ENCODE results near the gene ZNF169. TPM values are rescaled to one million over a fixed set of nuclear protein-coding genes. Genes with fewer than 3 reads are reported as not detected.

ZNF169 gene
- total and polyA plus RNA-seq, 2 of the 8 experiments (the other 6 are each of a cell fraction or from before 2014, with no cell fraction given) = 7.0 to 9.0 TPM

DNA sequence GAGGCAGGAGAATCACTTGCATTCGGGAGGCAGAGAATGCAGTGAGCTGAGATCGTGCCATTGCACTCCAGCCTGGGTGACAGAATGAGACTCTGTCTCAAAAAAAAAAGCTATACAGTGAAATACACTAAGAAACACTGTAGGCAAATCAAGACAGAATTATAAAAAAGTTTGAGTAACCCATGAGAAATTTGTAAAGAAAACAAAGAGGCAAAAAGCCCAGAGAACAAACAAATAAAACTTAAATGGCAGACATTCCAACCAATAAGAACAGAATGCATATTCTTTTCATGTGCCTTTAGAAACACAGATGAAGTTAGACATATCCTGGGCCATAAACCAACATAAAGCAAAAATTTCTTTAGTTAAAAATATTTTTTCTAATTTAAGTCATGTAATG, 30.6 kb downstream of the ZNF169 start:
- H2AK5ac ChIP-seq (ENCODE audit: low read depth, low read length) = no peak overlapping the region
- CTCF ChIA-PET (ENCODE audit: partially characterized antibody) = interaction anchor here (1.0 to 1.2 kb wide), 2 partner anchors 280 to 878 kb away, joined by 3 read pairs; no protein-coding TSS in a partner anchor
- H3K9ac ChIP-seq (replicated peaks in 1 of 4; ENCODE audit: extremely low read depth in 1 of 4, low read depth in 3 of 4, low read length in 3 of 4) = no peak overlapping the region
- H3K27ac ChIP-seq (ENCODE audit: low read depth, low read length) = no peak overlapping the region
- H3K4ac ChIP-seq (replicated peaks; ENCODE audit: insufficient read length, low read depth, low read length) = no peak overlapping the region
- no peaks in the 10 kb centered on the region for H4K20me1 ChIP-seq (replicated peaks in 1 of 2; ENCODE audit: control insufficient read depth in 1 of 2, insufficient read depth in 2 of 2, low read length in 2 of 2)
- no peaks in the 10 kb centered on the region for H3K79me1 ChIP-seq (ENCODE audit: low read depth, low read length)
- H3K79me2 ChIP-seq (ENCODE audit: control insufficient read depth in 1 of 2, insufficient read depth in 2 of 2, low read length in 2 of 2) = no peaks in the 10 kb centered on the region
- no peak overlapping the region for H4K5ac ChIP-seq (ENCODE audit: insufficient read length, low read depth, low read length)
- DNase-seq (ENCODE audit: low read depth in 1 of 2, low spot score in 2 of 2) (no peak), FAIRE-seq (no peak)
- no peaks in the 10 kb centered on the region for H3K23me2 ChIP-seq (ENCODE audit: low read depth, low read length)
- H3K9me3 ChIP-seq (ENCODE audit: insufficient read depth in 2 of 2, low read depth in 1 of 2, low read length in 1 of 2) = no peaks in the 10 kb centered on the region
- no peak for TF ChIP-seq RAD21 (IDR thresholded peaks at IDR 0.05 in 1 of 2, conservative IDR thresholded peaks at IDR 0.05 in 1 of 2; ENCODE audit: low read depth in 2 of 2, low read length in 2 of 2)
- TF ChIP-seq HDAC6 (IDR thresholded peaks at IDR 0.05; ENCODE audit: low read depth, low read length) = no peak
- no peak for TF ChIP-seq KDM4A (IDR thresholded peaks at IDR 0.05; ENCODE audit: low read depth, low read length, severe bottlenecking)
- no peak overlapping the region for H2BK15ac ChIP-seq (ENCODE audit: low read length)
- no peaks in the 10 kb centered on the region for H3K27me3 ChIP-seq (replicated peaks in 1 of 4; ENCODE audit: control insufficient read depth in 3 of 4, extremely low read depth in 1 of 4, insufficient read depth in 3 of 4, low read length in 3 of 4)
- H3K4me2 ChIP-seq (ENCODE audit: insufficient read depth in 1 of 2, low read depth in 2 of 2, low read length in 2 of 2) = no peak overlapping the region
- no peak overlapping the region for H3K4me3 ChIP-seq (ENCODE audit: extremely low read depth in 1 of 4, insufficient read depth in 2 of 4, low read depth in 3 of 4, low read length in 4 of 4)
- H2BK5ac ChIP-seq (ENCODE audit: low read depth, low read length) = no peak overlapping the region
- no peak overlapping the region for H4K8ac ChIP-seq (ENCODE audit: extremely low read depth, insufficient read depth, low read length)
- H3K4me1 ChIP-seq (replicated peaks in 1 of 4; ENCODE audit: control insufficient read depth in 3 of 4, insufficient read depth in 4 of 4, low read length in 3 of 4) = no peaks in the 10 kb centered on the region
- H3K56ac ChIP-seq (replicated peaks; ENCODE audit: insufficient read length, low read depth, low read length) = no peak overlapping the region
- no peak overlapping the region for H3K23ac ChIP-seq (ENCODE audit: insufficient read length)
- no peak overlapping the region for H2BK120ac ChIP-seq (replicated peaks; ENCODE audit: low read depth, low read length)
- no peak overlapping the region for H3K18ac ChIP-seq (ENCODE audit: extremely low read depth, low read length)
- no peak overlapping the region for H3K14ac ChIP-seq (ENCODE audit: insufficient read length)
- H3K36me3 ChIP-seq (ENCODE audit: control insufficient read depth in 2 of 4, insufficient read depth in 4 of 4, low read length in 3 of 4) = peaks cover 0 to 11% (median 3%) of the 10 kb centered on the region in 4 experiments; a peak in 5 of 8 replicates
- POLR2A ChIA-PET (ENCODE audit: partially characterized antibody) = no interaction called here
- no peak overlapping the region for H2AFZ ChIP-seq (ENCODE audit: low read length)
- no peak overlapping the region for H4K91ac ChIP-seq (replicated peaks; ENCODE audit: insufficient read length, low read length)
- 100% methylated on average over 2 of the region's 2 CpGs; no CpG with 5 or more reads in 1 of the 2 experiments for WGBS, 2 experiments (ENCODE audit: extremely low coverage in 1 of 2, insufficient coverage in 1 of 2, insufficient read length in 1 of 2, insufficient replicate concordance in 2 of 2, low coverage in 1 of 2, low lambda C conversion rate in 2 of 2, missing lambda C conversion rate in 1 of 2)
- no peak overlapping the region for H2BK20ac ChIP-seq (ENCODE audit: low read length)
- no peak overlapping the region for H2BK12ac ChIP-seq (ENCODE audit: low read depth, low read length)

All from H1 (cell line).